Nephron progenitor cell (in vitro differentiated cells): ENCODE results near the gene FAM193A.

Experiments
- DNase-seq: peaks from one replicate; pipeline ENCODE4 v3.0.0; 2021
- H3K27ac Mint-ChIP-seq: 2 replicates; pipeline ENCODE4 v1.8.0; 2021; ENCODE audit warnings: mild to moderate bottlenecking, moderate library complexity, mixed read lengths
- H3K27me3 Mint-ChIP-seq: 2 replicates; pipeline ENCODE4 v1.8.0; 2021; ENCODE audit warnings: mild to moderate bottlenecking, low read depth, mixed read lengths; ENCODE audit not compliant: poor library complexity
- H3K36me3 Mint-ChIP-seq: 2 replicates; pipeline ENCODE4 v1.8.0; 2021; ENCODE audit warnings: low read depth, mixed read lengths
- H3K4me1 Mint-ChIP-seq: 2 replicates; pipeline ENCODE4 v1.8.0; 2021; ENCODE audit warnings: mixed read lengths
- H3K4me3 Mint-ChIP-seq: 2 replicates; pipeline ENCODE4 v1.8.0; 2021; ENCODE audit warnings: mild to moderate bottlenecking, moderate library complexity, mixed read lengths
- H3K9me3 Mint-ChIP-seq: 2 replicates; pipeline ENCODE4 v1.8.0; 2021; ENCODE audit warnings: mild to moderate bottlenecking, moderate library complexity, mixed read lengths
- TF ChIP-seq, protein P1 (sequence below): fragments of 200-600 bp; sonication (generic); IDR thresholded peaks from 2 replicates; pipeline ENCODE4 v1.5.0; 2021; ENCODE audit warnings: antibody characterized with exemption

FAM193A gene

DNA sequence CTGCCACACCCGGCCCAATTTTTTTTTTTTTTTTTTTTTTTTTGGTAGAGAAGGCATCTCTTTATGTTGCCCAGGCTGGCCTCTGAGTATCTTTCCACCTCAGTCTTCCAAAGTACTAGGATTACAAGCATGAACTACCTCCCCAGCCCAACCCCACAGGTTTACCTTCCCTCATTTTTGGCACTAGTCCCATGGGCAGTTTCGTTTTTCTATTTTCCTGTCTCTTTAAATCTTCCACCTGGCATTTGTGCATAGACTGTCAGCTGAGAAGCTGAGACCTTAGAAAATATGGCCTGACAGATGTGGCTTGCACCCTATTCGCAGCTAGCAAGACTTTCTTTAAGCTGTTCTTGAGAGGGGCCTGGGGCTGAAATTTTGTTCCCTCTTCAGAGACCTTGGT lies 191.8 kb downstream of the FAM193A start:
- H3K4me1 Mint-ChIP-seq = peaks cover 8% of the 10 kb centered on the region

DNA sequence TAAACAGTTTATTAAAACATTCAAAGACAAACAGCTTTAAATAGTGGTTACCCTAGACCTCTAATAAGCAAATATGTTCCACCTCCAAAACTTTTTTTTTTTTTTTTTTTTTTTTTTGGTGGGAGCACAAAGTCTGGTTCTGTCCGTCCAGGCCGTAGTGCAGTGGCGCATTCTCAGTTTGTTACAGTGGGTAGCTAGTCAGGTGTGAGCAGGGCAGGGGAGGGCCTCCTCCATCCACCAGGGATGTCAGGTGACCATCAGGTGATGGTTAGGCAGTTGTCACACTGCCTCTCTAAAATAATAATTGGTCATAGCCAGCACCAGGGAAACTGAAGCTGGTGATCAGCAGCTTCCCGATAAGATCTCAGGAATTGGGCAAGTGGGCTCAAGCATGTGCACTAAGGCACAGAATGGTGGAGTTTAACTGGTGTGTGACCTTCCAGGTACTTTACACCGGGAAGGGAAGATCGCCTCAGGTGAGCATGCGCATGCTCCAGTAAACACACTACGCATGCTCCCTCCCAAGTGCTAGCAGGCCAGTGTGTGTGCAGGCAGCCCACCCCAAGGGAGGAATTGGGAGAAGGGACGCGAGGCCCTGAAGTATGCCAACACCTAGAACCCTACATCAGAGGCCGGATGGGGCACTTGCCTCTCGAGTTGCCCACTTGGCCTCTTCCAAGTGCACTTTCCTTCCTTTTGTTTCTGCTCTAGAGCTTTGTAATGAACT lies 192.5 kb downstream of the FAM193A start:
- H3K4me3 Mint-ChIP-seq = no peak overlapping the region
- H3K27me3 Mint-ChIP-seq = no peaks in the 10 kb centered on the region
- H3K36me3 Mint-ChIP-seq = peaks cover 53% of the 10 kb centered on the region
- TF ChIP-seq, protein P1, sequence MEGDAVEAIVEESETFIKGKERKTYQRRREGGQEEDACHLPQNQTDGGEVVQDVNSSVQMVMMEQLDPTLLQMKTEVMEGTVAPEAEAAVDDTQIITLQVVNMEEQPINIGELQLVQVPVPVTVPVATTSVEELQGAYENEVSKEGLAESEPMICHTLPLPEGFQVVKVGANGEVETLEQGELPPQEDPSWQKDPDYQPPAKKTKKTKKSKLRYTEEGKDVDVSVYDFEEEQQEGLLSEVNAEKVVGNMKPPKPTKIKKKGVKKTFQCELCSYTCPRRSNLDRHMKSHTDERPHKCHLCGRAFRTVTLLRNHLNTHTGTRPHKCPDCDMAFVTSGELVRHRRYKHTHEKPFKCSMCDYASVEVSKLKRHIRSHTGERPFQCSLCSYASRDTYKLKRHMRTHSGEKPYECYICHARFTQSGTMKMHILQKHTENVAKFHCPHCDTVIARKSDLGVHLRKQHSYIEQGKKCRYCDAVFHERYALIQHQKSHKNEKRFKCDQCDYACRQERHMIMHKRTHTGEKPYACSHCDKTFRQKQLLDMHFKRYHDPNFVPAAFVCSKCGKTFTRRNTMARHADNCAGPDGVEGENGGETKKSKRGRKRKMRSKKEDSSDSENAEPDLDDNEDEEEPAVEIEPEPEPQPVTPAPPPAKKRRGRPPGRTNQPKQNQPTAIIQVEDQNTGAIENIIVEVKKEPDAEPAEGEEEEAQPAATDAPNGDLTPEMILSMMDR = no peak
- H3K27ac Mint-ChIP-seq = no peak overlapping the region
- peaks cover 8% of the 10 kb centered on the region for H3K4me1 Mint-ChIP-seq
- no peaks in the 10 kb centered on the region for H3K9me3 Mint-ChIP-seq
- no peak for DNase-seq

More for the DNA sequence above, 191.8 kb downstream of the FAM193A start:
- TF ChIP-seq, protein P1 = no peak
- peaks cover 54% of the 10 kb centered on the region for H3K36me3 Mint-ChIP-seq
- H3K27me3 Mint-ChIP-seq = no peaks in the 10 kb centered on the region
- H3K9me3 Mint-ChIP-seq = no peaks in the 10 kb centered on the region
- H3K4me3 Mint-ChIP-seq = no peak overlapping the region
- no peak for DNase-seq
- no peak overlapping the region for H3K27ac Mint-ChIP-seq

DNA sequence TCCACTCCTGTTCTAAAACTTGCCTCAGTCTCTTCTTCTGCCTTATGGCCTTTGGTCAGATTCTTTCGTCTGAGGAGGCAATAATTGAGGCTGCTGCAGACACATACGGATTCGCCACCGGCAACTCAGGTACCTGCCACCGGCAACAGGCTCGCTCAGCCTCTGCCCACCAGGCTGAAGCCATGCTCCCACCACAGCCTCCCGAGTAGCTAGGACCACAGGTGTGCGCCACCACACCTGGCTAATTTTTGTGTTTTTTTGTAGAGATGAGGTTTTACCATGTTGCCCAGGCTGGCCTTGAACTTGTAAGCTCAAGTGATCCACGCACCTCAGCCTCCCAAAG lies 193.1 kb downstream of the FAM193A start:
- H3K9me3 Mint-ChIP-seq = no peaks in the 10 kb centered on the region
- DNase-seq = no peak
- H3K36me3 Mint-ChIP-seq = peaks cover 51% of the 10 kb centered on the region
- H3K4me1 Mint-ChIP-seq = peaks cover 8% of the 10 kb centered on the region
- TF ChIP-seq, protein P1 = no peak
- H3K27me3 Mint-ChIP-seq = no peaks in the 10 kb centered on the region
- H3K4me3 Mint-ChIP-seq = no peak overlapping the region
- H3K27ac Mint-ChIP-seq = no peak overlapping the region

DNA sequence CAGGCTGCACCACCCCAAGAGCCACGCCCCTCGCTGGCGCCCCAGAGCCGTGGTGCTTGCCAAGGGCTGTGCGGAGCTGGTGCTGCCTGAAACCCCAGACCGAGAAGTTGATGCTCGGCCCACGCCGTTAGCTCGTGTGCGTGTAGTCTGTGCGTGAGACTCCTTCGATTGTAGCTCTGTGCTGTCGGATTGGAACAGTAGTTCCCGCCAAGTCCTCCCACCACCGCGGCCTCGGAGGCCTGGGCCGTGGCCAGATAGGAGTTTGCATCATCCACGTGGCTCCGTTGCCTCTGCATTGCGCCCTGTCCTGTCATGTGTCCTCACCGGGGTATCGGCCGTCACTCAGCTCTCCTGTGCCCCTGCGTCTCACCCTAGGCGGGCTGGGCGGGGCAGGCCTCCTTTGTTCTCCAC lies 195.5 kb downstream of the FAM193A start:
- Mint-ChIP-seq H3K27ac (peak overlapping the region; percentile 87), H3K4me1 (peaks cover 8% of the 10 kb centered on the region), H3K36me3 (peaks cover 63% of the 10 kb centered on the region), H3K9me3 (peaks cover 17% of the 10 kb centered on the region), H3K4me3 (no peak overlapping the region), H3K27me3 (no peaks in the 10 kb centered on the region)
- TF ChIP-seq, protein P1 = no peak
- DNase-seq = no peak

DNA sequence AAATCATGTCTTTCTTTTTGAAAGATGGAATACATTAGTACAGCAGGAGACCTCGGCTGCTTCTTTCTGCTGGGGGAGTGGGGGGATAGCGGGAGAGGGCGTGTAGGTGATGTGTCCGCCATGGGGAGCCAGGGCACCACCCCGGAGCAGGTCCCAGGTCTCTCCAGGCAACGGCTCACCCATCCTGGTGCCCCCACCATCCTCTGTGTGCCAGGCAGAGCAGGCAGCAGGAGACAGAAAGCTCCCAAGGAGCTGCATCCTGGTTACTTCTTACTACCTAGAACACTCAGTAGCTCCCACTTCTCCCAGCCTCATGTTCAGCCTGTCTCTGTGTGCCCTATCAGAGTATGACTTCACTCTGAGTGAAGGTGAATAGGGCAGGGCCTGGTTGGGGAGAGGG lies 196.1 kb downstream of the FAM193A start:
- Mint-ChIP-seq H3K27me3 (no peaks in the 10 kb centered on the region), H3K4me1 (peaks cover 2% of the 10 kb centered on the region), H3K27ac (peak overlapping the region; percentile 98), H3K4me3 (no peak overlapping the region), H3K9me3 (peaks cover 19% of the 10 kb centered on the region), H3K36me3 (peaks cover 64% of the 10 kb centered on the region)
- no peak for DNase-seq
- TF ChIP-seq, protein P1 = no peak
